T47D (cell line): ENCODE data around the gene OPRM1.

Source experiments
- DNase-seq, 2 experiments: peaks; one replicate each; pipeline versions ENCODE4 v3.0.0 to v3.0.0-alpha.2; 2011 to 2012; ENCODE audit warnings: low read depth in 1 of 2, low spot score in 1 of 2
- JUND ChIP-seq: IDR thresholded peaks from 2 replicates; pipeline ENCODE4 v1.6.1; 2012; ENCODE audit warnings: low read depth
- in situ Hi-C: cut with HindIII; loops from 2 replicates; pipeline ENCODE4 v1.10.0; 2016; ENCODE audit warnings: low sequenced_read_pairs, low pct_unique_long_range_greater_than_20kb

OPRM1 gene

GRCh38 chr6:154125421-154125820 is 86.4 kb downstream of the OPRM1 start:
- no peak for TF ChIP-seq JUND
- no peak for DNase-seq
- in situ Hi-C loops = no loop called here

GRCh38 chr6:154127657-154128056 is 88.6 kb downstream of the OPRM1 start:
- no peak for TF ChIP-seq JUND
- in situ Hi-C loops = no loop called here
- no peak for DNase-seq

- no peak for TF ChIP-seq JUND
- DNase-seq = no peak
- in situ Hi-C loops = no loop called here
These were observed 95.6 kb downstream of the OPRM1 start for GRCh38 chr6:154134471-154135147.

- in situ Hi-C loops = no loop called here
These were observed 99.8 kb downstream of the OPRM1 start for GRCh38 chr6:154138793-154139192.

GRCh38 chr6:154139892-154140291 is 100.9 kb downstream of the OPRM1 start:
- no peak for DNase-seq
- in situ Hi-C loops = no loop called here
- no peak for TF ChIP-seq JUND

More at GRCh38 chr6:154138793-154139192, 99.8 kb downstream of the OPRM1 start:
- TF ChIP-seq JUND = no peak
- DNase-seq = no peak

GRCh38 chr6:154140743-154141142 is 101.7 kb downstream of the OPRM1 start:
- in situ Hi-C loops = no loop called here
- no peak for DNase-seq
- TF ChIP-seq JUND = no peak

GRCh38 chr6:154143753-154144152 is 104.7 kb downstream of the OPRM1 start:
- TF ChIP-seq JUND = no peak
- DNase-seq = no peak
- in situ Hi-C loops = no loop called here

GRCh38 chr6:154154389-154154967 is 115.4 kb downstream of the OPRM1 start:
- no peak for TF ChIP-seq JUND
- in situ Hi-C loops = no loop called here
- DNase-seq = peak in 1 of 2 experiments; percentile 68

GRCh38 chr6:154156135-154156896 is 117.3 kb downstream of the OPRM1 start:
- TF ChIP-seq JUND = no peak
- DNase-seq = peak in 1 of 2 experiments; percentile 55
- in situ Hi-C loops = no loop called here

GRCh38 chr6:154157082-154157481 is 118.0 kb downstream of the OPRM1 start:
- in situ Hi-C loops = no loop called here
- no peak for DNase-seq
- no peak for TF ChIP-seq JUND

- no peak for TF ChIP-seq JUND
- DNase-seq = no peak
- in situ Hi-C loops = no loop called here
These were observed 118.7 kb downstream of the OPRM1 start for GRCh38 chr6:154157706-154158105.

GRCh38 chr6:154159126-154159525 is 120.1 kb downstream of the OPRM1 start:
- in situ Hi-C loops = no loop called here
- no peak for DNase-seq
- TF ChIP-seq JUND = no peak

GRCh38 chr6:154161689-154162088 is 122.6 kb downstream of the OPRM1 start:
- in situ Hi-C loops = no loop called here
- no peak for DNase-seq
- no peak for TF ChIP-seq JUND
